Left hindlimb (tissue), 1 donor: Measurements from ENCODE around the gene ALK.
A peak's percentile ranks its signal among the peaks of the same experiment; 100 is the strongest.

Experiments used
- DNase-seq: peaks from one replicate; pipeline ENCODE4 v3.0.0-alpha.2; 2018

ALK gene

DNA sequence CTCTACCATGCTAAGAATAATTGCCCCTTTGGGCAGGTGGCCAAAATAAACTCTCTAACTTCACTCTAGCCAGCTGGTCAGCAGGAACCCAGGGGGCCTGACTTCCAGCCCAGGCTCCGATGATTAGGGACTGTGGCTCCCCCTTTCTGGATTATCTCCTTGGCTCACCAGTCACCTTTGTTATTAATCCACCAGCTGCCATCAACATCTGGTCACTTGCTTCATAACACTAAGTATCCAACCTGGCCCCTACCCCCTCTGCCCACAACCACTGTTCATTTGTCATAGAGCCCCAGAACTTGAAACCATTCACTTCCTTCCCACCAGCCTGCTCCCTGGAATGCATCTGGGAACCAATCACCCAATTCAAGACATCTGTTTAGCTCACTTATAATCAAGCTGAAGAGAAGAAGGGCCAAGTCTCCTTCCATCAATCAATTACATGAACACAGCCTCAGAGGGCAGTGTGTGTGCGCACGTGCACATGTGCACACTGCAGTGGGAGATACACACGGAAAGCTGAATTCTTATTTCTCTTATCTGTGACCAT, 215.1 kb downstream of the ALK start:
- no peak for DNase-seq

DNA sequence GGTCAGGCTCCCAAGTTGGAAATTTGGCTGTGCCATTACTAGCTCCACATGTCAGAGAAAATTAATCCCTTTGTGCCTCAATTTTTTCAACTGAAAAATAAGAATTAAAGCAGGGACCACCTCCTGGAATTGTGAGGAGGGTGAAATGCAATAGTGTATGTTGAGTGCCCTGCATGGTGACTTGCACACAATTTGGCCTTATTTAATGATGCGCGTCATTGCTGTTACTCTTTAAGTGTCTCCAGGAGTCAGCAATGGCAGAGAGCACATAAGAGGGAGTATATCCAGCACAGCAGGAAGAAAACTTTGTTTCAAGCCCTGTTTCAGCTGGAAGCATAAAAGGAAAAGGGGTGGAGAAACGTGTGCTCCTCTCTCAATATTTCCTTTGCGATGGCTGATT, 215.8 kb downstream of the ALK start:
- DNase-seq: no peak

DNA sequence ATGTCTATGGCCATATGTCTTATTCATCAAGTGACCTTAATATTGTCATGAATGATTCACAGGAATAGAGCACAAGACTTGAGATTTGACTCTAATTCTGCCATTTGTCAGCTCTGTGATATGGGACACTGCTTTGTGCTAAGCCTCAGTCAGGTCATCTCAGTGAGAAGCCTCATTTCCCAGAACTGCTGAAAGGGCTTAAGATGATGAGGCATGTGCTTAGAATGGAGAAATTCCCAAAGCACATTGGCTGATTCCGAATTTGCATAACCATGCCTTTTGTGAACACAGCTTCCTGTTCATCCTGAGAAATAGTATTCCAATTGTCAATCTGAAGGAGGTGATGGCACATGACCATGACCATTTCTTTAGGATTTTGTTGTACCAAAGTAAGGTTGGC, 218.1 kb downstream of the ALK start:
- no peak for DNase-seq

DNA sequence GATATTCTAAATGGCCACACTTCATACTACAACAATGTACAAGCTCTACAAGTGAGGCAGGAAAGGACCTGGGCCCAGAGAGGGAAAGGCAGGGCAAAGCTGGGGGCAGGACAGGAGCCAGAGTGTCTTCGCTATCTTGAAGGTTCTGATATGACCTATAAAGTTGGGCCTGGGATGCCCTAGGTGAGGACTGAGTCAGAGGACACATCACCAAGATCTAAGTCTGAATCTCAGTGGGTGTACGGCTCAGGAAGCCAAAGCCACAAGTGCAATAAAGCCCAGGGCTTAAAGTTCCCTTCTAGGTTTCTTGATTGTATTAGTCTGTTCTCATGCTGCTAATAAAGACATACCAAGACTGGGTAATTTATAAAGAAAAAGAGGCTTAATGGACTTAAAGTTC, 219.1 kb downstream of the ALK start:
- no peak for DNase-seq

DNA sequence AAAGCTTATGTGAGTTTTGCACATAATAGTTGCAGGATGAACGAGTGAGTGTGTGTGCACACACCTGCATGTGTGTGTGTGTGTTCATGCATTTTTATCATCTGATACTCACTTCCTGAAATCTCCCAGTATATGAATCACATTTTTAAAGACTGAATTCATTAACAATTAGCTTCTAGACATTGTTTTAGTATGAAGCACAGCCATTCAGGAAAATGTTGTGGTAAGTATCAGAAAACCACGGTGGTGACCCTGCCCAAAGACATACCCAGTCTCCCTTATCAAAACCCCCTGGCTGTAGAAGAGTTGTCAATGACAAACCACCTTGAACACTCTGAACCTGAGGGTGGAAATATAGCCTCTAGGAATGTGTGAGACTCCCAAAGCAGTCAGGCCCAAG, 220.8 kb downstream of the ALK start:
- DNase-seq: no peak

DNA sequence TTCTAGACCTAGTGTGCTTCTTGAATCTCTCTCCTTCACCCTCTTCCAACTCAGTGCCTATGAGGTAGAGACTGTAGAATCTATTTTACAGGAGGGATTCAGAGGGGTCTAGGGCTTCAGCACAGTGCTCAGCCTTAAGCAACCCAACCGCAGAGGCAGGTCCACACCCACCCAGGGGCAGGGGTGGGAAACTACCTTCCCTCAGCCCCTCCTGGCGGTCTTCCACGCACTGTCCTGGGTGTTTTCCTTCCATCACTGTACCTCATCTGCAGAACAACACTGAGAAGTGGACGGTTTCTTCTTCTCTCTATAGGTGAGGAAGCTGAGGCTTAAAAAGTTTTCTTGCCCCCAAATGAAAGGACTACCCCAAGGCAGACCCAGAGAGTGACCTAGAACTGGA, 222.3 kb downstream of the ALK start:
- no peak for DNase-seq

DNA sequence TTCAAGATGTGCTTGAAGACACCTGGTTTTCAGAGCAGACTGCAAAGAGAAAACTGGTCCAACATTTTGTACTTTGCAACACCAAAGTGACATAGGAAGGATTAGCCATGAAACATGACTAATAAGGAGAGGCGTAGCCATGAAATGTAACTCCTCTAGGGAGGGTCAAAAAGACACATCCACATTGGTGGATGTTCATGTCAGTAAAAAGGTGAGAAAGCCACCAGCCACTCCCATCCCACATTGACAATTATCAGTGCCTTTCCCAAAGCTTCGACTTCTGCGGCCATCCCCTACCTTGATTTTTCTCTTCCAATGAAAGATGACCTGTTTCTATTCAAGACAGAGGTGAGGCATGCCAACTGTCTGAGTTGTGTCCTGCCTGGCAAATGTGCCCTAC, 223.2 kb downstream of the ALK start:
- DNase-seq: no peak

DNA sequence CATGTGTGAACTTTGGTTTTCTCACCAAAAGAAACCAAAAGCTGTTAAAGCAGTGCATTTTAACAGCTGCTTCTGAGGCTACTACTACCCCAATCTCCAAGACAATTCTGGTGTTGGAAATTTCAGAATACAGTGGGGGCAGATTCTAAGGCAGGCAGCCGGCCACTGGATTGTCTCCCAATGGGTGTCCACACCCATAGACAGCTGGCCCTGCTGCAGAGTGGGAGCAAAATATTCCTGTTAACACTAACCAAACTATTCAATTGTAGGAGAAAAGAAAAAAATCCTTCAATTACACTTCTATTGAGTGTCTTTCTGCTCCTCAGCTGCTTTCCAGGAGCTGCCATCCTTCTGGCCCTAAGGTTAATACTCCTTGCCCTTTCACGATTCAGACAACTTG, 223.7 kb downstream of the ALK start:
- peak; percentile 56 for DNase-seq

DNA sequence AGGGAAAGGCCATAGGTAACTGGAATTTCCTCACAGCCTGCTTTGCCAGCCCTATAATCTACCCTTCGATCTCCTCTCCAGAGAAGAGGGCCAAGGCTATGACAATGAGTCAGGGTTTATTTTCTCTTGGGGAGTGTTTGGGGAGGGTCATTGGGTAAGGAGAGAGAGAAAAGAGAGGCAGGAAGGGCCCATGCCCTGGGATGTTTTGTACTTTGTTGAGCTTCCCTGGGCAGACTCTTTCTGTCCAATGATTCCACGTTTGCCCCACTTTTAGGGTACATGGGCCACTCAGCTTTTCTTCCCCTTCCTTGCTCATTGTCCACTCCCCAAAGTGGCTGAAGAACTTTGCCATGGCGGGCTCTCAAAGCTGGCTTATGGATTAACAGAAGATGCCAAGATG, 224.2 kb downstream of the ALK start:
- no peak for DNase-seq

DNA sequence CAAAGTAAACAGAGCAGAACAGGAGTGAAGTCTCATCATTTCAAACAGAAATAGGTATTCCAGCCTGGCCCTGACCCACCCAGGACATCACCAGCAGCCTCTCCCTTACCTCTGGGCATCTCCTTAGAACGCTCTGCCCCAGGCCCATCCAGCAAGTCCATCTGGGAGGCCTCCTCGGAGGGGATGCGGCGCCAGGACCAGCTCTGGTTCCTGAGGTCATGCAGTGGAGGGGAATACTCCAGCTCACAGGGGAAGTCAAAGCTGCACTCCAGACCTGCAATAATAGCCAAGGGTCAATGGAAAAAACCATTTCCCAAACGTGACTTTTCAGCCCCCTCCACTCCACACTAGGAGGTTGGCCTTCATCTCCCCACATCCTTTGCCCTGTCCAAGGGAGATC, 226.6 kb downstream of the ALK start:
- no peak for DNase-seq

DNA sequence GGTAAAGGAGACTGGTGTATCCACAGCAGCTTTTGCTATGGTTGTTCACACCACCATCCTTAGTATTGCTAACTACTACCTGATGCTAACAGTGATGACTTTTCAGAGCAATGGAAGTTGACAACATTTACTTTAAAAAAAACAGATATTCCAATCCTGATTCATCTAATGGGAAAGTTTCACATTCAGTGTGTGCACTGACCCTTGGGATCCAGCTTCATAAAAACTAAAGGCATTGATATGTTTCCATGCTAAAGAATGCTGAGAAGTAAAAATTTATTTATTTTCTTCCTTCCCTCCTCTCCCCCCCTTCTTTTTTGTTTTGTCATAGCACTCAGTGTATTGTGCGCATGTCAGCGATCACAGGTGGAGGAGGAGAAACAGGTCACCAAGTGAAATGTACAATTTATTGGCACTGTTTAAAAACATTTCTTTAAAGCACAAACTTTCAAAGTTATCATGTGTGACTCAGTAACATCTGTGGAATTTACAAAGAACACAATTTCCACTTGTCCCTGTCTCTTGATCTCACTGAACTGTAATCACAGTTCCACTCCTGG, 229.9 kb downstream of the ALK start:
- no peak for DNase-seq

DNA sequence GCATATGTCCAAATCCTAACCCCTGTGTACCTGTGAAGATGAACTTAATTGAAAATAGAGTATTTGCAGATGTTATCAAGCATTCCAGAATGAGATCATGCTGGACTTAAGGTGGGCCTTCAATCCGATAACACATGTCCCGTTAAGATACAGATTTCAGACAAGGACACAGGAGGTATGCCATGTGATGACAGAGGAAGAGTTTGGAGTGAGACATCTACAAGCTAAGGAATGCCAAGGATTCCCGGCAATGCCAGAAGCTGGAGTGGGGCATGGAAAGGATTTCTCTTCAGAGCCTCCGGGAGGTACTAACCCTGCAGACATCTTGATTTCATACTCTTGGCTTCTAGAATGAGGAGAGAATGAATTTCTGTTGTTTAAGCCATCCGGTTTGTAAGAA, 231.7 kb downstream of the ALK start:
- DNase-seq: no peak

DNA sequence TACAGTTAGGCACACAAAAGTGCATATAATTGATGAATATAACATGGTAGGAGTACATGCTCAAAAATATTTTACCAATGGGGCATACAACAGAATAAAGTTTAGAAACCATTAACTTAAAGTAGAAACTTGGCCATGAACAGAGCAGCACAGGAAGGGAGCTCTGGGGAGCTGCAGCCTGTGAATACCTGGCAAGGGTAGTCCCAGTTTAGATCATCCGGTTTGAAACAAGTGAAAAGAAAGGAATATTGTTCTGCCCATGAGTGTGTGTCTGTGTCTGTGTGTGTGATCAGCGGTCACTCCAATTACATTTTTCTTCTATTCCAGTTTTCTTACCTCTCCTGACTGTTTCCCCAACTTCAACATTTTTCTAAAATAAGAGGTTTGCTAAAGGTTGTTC, 233.0 kb downstream of the ALK start:
- DNase-seq: no peak

DNA sequence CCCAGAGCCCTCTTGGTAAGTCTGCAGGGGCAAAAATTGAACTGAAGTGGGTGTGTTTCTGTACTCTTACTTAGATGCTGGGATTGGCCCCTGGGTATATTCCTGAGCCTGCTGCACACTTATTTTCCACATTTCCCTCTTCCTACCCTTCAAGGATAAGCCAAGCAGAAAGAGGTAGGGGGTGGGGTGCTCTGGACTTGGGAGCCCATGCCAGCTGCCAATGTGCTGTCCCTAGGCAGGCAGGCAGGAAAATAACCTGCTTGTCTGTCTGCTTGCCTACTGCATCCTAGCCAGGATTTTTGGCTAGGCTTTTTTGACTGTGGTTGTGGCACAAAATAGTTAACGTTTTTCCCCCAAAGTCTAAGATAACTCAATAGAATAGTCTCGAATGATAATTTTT, 234.3 kb downstream of the ALK start:
- DNase-seq: no peak

DNA sequence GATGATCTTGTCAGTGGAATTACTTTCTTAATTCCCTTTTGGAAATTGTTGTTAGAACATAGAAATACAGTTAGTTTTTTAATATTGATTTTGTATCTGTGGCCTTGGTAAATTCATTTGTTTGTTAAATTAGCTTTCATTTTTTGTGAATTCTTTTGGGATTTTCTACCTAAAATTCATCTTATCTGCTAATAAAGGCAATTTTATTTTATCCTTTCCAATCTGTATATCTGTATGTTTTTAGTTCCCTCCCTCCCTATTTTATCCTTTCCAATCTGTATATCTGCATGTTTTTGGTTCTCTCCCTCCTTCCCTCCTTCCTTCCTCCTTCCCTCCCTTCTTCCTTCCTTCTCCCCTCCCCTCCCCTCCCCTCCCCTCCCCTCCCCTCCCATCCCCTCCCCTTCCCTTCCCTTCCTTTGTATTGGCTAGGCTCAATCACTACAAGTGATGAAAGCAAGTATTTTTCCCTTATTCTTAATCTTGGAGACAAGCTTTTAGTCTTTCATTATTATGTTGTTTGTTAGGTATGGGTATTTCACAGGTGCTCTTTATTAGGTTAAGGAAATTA, 244.4 kb downstream of the ALK start:
- DNase-seq: no peak

DNA sequence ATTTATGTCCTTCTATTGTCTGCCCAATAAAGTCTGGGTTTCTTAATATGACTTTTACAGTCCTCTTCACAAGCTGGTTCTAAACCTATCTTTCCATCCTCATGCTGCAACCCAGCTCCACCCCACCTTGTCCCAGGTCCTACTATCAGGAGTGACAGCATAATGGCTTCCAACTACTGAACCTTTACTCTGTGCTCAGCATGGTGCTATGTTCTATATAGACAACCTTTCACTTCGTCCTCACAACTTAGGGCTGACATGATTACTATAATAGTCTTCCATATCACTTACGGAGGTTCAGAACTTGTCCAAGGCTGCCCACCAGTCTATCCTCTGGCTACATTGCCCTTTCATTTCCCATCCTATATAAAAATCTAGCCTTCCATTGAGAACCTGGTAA, 256.8 kb downstream of the ALK start:
- no peak for DNase-seq

DNA sequence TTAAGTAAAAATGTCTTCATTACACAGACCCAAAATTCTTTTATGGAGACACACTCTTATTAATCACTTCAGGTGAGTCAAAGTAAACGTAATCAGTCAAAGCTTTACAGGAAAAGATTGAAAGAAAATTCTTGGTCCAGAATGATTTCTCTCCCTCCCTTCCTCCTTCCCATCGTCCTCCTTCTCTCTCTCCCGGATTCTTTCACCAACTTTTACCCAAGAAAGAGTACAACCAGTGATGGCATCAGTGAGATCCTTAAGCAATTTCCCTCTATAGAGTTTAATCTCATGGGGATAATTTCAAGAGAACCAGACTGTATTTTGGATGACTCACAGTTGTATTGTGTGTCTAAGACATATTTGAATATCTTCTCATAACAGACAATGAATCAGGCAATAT, 258.1 kb downstream of the ALK start:
- no peak for DNase-seq

DNA sequence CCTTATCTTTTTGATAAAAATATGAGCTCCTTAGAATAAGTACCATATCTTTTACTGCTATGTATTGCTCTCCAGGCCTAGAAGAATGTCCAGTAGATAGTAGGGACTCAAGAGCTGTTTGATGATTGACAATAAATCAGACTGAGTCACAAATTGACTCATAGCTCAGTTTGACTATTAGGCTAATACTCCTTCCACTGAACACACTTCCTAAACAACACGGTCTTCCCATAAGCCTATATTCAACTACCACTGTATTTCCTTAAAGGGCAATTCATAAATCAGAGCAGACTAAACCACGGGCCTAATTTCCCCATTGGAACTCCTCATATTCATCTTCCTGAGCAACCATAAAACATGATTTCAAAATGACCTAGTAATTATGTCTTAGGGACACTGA, 258.5 kb downstream of the ALK start:
- DNase-seq: no peak

DNA sequence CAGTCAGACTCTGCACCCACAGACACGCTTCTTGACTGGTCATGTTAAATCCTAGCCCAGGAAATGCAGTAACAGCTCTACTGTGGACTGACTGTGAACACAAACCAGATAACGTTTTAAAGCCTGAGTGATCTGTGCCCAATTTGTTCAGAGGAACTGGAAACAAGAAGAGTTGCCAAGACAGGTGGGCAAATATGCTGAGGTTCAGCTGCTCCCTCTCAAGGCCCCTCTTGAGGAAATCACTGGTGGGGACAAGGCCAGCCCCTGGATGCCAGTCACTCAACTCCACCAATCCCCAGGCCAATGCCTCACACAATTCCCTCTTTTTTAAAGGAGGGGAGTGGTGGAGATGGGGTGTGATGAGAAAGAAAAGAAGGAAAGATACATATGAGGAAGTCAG, 261.2 kb downstream of the ALK start:
- no peak for DNase-seq

DNA sequence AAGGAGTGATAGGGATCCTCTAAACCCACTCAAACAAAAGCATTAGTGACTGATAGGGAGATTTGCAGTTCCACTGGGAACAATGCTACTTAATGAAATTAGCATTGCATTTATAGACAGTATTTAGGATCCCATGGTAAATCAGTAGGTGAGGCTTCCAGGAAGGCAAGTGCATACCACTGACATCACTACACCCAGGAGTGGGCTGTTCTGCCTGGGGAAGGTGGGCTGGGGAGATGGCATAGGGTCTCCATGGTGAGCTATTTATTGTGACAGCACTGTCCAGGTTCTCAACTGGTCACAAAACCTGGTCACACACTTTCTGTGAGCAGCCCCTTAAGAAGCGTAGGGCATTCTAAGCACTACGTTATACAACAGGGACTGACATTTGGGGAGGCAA, 262.2 kb downstream of the ALK start:
- DNase-seq: no peak

DNA sequence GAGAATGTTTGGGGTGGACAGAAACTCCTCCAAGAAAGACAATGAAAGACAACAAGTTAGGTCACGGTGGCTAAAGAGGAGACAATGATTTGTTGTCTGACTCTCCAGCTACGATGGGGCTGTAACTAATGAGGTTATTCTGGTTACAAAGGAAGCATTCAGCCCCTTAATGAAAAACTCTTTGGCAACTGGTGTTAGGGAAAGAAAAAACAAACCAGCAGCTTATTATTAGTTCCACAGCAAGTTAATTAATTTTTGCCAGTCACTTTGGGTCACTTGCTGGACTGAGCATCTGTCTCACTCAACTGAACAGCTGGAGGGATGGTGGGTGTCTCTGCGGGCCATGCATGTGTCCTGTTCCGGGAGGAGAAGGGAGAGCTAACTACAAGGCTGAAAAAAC, 263.7 kb downstream of the ALK start:
- peak; percentile 40 for DNase-seq

DNA sequence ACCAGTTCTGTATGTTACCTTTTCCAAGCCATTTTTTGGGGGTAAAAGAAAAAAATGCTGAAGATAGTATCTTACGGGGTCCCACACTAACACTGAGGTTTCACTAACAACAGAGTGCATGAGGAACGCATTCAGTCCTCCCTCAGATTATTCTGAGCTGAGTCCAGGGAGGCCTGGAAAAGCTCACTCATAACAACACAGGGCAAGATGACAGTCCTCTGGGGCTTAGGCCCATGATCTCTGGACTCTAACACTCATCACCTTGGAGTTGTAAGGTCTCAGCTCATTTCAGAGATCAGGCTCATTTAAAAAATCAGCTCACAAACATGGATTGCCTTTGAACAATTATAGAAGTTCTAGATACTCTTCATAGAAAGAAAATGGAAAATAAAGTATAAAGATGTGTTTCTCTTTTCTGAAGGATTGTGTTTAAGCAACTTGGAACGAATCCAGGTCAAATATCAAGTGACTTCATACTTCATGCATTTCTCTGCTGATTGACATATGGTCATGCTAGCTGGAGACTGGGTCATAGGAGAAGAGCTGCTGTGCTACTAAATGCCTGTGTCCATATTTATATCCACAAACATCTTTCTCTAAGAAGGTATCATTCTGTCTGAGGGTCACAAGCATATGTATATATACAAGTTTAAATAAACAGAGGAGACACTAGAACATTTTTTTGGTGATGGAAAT, 265.8 kb downstream of the ALK start:
- no peak for DNase-seq

DNA sequence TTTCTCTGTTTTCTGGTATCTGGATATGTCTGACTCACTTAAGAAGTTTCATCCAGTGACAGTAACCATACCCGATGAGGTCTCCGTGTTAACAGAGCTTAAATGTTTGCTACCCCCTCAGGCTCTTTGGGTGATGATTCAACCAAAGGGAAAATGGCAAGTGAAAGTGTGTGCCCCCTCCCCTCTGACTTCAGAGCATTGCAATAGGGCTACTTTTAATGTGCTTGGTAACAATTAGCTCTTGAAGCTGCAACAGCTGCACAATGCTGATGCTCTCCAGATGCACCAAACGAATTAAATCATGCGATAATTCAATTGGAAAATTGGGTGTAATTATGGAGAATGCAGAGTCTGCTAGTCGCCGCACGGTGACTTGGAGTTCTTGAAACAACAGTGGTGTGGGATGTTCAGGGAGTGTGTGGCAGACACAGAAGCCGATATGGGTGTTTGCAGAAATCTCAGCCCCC, 270.7 kb downstream of the ALK start:
- DNase-seq: no peak

DNA sequence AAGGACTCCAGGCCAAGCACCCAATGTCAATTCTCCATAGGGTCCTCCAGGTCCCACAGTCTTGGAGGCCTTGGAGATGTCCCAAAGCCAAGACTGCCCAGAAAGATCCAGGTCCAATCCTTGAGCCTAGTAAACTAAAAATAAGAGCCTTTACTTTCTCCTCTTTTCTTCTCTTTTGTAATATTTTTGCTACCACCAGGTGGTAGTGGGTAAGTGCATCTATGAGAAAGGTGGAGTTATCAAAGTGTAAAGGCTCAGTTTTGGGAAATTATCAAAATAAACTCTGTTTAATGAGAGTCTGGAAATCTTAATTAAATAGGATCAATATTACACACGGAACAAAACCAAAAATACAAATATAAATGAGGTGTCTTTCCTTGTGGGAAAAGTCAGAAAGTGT, 276.4 kb downstream of the ALK start:
- DNase-seq: no peak

DNA sequence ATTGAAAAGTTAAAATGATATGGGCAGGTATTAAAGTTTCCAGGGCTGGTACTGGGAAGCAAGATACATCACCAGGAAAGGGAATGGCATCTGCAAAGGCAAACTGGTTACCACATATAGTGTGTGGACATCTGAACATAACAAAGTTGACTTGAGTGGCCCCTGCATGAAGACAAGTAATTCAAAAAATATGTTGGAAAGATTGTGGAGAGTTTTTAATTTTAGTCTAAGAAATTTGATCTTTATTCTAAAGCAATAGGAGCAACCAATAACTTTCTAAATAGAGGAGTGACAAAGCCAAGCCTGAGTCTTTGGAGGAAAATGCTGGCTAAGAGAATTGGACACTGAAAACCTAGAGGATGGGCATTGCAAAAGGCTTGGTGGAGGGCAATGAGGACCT, 278.2 kb downstream of the ALK start:
- DNase-seq: no peak
